Ascending aorta (tissue), 2 donors: ENCODE measurements around the gene TAX1BP1. TPM values are rescaled to one million over a fixed set of nuclear protein-coding genes. Genes with fewer than 3 reads are reported as not detected.

ENCODE experiments used
- DNase-seq, 2 donors: peaks; one replicate each; pipeline ENCODE4 v3.0.0-alpha.2; 2019; ENCODE audit warnings: low spot score in 2 of 2
- H3K27ac ChIP-seq, 2 donors: fragments of 200-600 bp; sonication (generic); one replicate each; pipeline ENCODE4 v1.5.1; 2016 to 2017; ENCODE audit warnings: mild to moderate bottlenecking in 1 of 2
- H3K27me3 ChIP-seq: fragments of 200-600 bp; sonication (generic); one replicate; pipeline ENCODE4 v1.5.1; 2017
- H3K36me3 ChIP-seq, 2 donors: fragments of 200-600 bp; sonication (generic); one replicate each; pipeline ENCODE4 v1.5.1; 2016
- H3K4me1 ChIP-seq, 2 donors: fragments of 200-600 bp; sonication (generic); one replicate each; pipeline ENCODE4 v1.5.1; 2016 to 2017; ENCODE audit warnings: mild to moderate bottlenecking in 1 of 2
- H3K4me3 ChIP-seq, 2 donors: fragments of 200-600 bp; sonication (generic); one replicate each; pipeline ENCODE4 v1.5.1; 2016 to 2017; ENCODE audit warnings: mild to moderate bottlenecking in 1 of 2
- H3K9me3 ChIP-seq, 2 donors: fragments of 200-600 bp; sonication (generic); one replicate each; pipeline ENCODE4 v1.5.1; 2016
- intact Hi-C: fragments of 100-400 bp; cut with DNase I; formaldehyde crosslinking; loops from one replicate; pipeline ENCODE4 v1.15.1; 2023
- total RNA-seq: library from RNA; depleted of rRNA; stranded (reverse); fragments of >200 nt; gene quantifications from one replicate; pipeline ENCODE4 v1.1.0, GENCODE V29; 2016
- TF ChIP-seq, protein P1 (sequence below), 3 experiments: fragments of 200-600 bp in 2 of 3; fragments of 450-650 bp in 1 of 3; sonication (generic) in 2 of 3; IDR thresholded peaks; one replicate each; pipeline ENCODE4 v1.5.1; 2016 to 2019; ENCODE audit warnings: antibody characterized with exemption in 3 of 3, mild to moderate bottlenecking in 1 of 3, moderate library complexity in 1 of 3

TAX1BP1 gene
- total RNA-seq, 1 donor from 2014 or later = 32.6 TPM

DNA sequence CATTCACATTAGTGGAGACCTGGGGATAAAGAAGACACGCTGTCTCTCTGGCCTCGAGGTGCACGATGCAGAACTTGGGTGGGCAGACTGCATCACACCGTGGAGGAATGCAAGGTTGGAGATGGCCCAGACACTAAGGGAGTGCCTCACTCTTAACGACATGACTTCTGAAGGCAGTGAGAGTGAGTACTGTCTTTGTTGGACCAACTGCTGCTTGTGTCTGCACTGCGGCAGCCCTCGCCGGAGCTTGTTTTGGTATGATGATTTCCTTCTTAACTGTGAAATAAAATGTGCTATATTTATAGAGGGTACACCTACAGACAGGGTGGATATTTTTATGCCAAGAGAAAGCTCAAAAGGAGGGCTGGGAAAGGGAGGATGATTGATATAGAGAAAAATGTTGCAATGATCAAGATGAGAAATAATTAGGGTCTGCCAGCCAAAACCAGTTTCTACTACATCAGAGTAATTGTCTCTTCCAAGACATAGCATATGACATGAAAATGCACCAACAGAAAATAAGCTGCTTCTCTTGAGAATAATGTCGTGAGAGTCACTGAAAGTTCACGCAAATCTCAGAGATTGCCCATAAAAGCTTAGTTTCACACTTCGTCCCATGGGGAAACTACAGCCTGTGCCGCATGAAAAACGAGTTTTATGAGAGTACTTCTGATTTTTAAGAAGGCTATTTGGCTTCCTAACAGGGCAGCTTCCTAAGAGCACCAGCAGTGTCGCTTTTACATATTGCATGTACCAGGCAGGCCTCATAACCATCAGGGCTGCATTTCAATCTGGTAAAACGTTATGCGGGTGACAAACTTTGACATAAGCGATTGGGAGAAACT, 127.1 kb downstream of the TAX1BP1 start:
- TF ChIP-seq, protein P1, sequence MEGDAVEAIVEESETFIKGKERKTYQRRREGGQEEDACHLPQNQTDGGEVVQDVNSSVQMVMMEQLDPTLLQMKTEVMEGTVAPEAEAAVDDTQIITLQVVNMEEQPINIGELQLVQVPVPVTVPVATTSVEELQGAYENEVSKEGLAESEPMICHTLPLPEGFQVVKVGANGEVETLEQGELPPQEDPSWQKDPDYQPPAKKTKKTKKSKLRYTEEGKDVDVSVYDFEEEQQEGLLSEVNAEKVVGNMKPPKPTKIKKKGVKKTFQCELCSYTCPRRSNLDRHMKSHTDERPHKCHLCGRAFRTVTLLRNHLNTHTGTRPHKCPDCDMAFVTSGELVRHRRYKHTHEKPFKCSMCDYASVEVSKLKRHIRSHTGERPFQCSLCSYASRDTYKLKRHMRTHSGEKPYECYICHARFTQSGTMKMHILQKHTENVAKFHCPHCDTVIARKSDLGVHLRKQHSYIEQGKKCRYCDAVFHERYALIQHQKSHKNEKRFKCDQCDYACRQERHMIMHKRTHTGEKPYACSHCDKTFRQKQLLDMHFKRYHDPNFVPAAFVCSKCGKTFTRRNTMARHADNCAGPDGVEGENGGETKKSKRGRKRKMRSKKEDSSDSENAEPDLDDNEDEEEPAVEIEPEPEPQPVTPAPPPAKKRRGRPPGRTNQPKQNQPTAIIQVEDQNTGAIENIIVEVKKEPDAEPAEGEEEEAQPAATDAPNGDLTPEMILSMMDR (IDR thresholded peaks at IDR 0.05) = no peak
- Histone ChIP-seq H3K9me3 (no peaks in the 10 kb centered on the region), H3K4me3 (no peak overlapping the region), H3K4me1 (no peaks in the 10 kb centered on the region), H3K36me3 (peaks cover 0 to 7% of the 10 kb centered on the region in 2 donors), H3K27ac (no peak overlapping the region), H3K27me3 (no peaks in the 10 kb centered on the region)
- no peak for DNase-seq
- intact Hi-C loops = no loop called here

DNA sequence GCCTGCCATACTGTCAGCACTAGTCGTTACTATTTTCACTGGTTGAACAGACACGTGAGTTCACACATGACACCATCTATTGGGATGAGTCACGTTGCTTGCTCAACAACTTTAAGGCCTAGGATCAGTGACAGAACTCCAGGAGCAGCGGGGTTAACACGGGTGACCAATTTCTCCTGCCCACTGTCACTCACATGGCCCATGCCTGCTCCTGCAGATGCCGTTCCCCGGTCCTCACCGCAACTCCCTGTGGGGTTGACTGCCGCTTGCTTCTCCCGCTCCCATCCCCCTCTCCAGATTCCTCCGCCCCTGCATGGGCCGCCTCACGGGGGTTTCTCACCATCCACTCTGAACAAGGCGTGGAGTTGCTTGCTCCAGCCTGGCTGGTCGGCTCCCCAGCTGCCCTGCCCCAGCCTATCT, 128.2 kb downstream of the TAX1BP1 start:
- Histone ChIP-seq H3K36me3 (peaks cover 0 to 7% of the 10 kb centered on the region in 2 donors), H3K27ac (no peak overlapping the region), H3K4me3 (no peak overlapping the region), H3K27me3 (no peaks in the 10 kb centered on the region), H3K4me1 (no peaks in the 10 kb centered on the region), H3K9me3 (no peaks in the 10 kb centered on the region)
- no peak for DNase-seq
- TF ChIP-seq, protein P1 (IDR thresholded peaks at IDR 0.05) = no peak
- intact Hi-C loops = no loop called here

DNA sequence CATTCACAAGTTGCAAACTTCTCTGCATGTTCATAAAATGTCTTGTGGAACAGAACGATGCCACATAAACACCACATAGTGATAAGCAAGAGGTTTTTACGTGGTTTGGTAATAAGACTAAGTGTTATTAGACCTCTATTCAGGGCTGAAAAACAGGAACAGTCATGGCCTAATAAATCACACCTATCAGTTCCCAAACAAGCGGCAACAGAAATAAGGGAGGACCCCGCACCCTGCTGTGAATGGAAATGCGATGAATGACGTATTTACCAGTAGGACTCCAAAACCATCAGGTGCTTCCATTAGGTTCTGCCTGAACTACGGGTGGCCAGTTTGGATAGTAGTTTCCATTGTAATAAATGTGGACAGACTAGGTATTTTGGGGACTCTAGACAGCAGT, 129.1 kb downstream of the TAX1BP1 start:
- Histone ChIP-seq H3K9me3 (no peaks in the 10 kb centered on the region), H3K4me1 (peaks cover 0 to 4% of the 10 kb centered on the region in 2 donors), H3K27me3 (no peaks in the 10 kb centered on the region), H3K36me3 (peaks cover 0 to 7% of the 10 kb centered on the region in 2 donors), H3K27ac (no peak overlapping the region), H3K4me3 (no peak overlapping the region)
- DNase-seq = no peak
- intact Hi-C loops = no loop called here
- TF ChIP-seq, protein P1 (IDR thresholded peaks at IDR 0.05) = no peak

DNA sequence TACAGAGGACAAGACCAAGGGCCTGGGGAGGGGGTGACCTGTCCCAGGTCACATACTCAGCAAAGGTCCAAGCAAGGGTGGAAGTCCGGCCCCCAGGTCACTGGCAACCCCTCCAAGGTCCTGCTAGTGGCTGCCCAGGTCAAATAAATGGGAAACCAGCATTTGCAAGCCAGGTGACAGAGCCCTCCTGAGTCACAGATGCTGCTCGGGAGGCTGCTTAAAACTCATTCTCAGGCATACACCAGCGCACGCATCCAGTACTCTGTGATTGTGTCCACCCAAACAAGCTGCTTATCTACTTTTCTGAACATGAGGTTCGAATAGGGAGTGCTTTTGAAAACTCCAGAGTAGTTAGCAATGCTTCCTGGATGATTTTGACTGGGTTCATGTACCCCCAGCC, 130.6 kb downstream of the TAX1BP1 start:
- Histone ChIP-seq H3K36me3 (peaks cover 0 to 7% of the 10 kb centered on the region in 2 donors), H3K27me3 (no peaks in the 10 kb centered on the region), H3K4me1 (peaks cover 0 to 15% of the 10 kb centered on the region in 2 donors), H3K27ac (no peak overlapping the region), H3K9me3 (no peaks in the 10 kb centered on the region), H3K4me3 (no peak overlapping the region)
- TF ChIP-seq, protein P1 (IDR thresholded peaks at IDR 0.05) = no peak
- no peak for DNase-seq
- intact Hi-C loops = no loop called here

DNA sequence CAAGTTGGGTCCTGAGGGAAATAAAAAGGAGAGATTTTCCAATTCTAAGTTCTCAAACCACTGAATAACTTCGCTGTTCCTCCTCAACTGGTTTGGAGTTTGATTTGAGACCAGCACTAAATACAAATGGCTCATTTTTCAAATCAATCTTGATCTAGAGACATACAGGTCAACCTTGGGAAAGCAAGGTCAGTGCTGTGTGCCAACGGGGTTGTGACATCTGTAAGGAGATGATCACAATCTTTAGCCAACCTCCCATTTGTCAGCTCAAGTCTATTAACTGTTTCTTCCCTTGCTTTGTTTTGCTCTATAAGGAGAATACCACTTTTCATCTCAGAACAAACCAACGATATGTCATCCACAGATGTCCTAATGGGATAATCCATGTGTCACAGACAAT, 131.1 kb downstream of the TAX1BP1 start:
- no peak for DNase-seq
- TF ChIP-seq, protein P1 (IDR thresholded peaks at IDR 0.05) = no peak
- H3K9me3 ChIP-seq = no peaks in the 10 kb centered on the region
- H3K27me3 ChIP-seq = no peaks in the 10 kb centered on the region
- no peak overlapping the region for H3K4me3 ChIP-seq
- intact Hi-C loops = no loop called here
- H3K36me3 ChIP-seq = peaks cover 0 to 7% of the 10 kb centered on the region in 2 donors
- no peak overlapping the region for H3K27ac ChIP-seq
- H3K4me1 ChIP-seq = peaks cover 0 to 15% of the 10 kb centered on the region in 2 donors
